Hepatic stellate cell (primary cell): ENCODE measurements around the gene ATP1A4.

ENCODE experiments used
- DNase-seq: peaks from one replicate; pipeline ENCODE4 v3.0.0; 2011; ENCODE audit warnings: low spot score

ATP1A4 gene

DNA sequence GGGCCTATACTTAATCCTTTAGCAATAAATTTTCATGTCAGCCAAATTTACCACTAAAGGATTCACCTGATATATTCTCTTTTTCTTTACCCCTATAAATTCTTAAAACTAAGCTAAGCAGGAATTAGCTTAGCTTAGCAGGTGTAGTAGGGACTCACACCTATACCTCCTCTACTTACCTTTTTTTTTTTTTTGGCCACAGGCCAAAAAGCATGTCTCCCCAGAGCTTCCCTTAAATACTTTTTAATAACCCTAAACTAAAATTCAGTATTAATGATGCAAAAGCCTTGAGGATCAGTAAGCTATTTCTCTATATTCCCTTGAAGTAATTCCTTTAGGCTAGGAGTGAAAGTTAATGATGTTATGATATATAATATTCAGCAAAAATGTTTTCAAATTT is 77.0 kb downstream of the ATP1A4 start:
- no peak for DNase-seq

DNA sequence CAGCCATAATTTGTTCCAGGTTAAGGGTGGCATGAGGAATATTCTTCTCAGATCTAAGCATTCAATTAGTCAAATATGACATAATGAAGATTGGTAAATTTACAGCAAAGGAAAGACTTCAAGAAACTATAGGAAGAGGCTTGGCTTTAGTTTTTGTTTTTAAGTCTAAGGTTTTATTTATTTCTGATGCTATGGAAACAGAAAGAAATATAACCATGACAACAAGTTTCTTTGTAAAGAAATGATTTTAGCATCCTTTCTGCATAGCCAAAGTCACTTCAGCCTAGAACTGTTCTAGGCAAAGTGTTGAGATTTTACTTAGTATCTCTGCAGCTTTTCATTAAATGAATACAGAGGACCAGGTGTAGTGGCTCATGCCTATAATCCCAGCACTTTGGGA is 81.5 kb downstream of the ATP1A4 start:
- DNase-seq, result no peak
